IPS DF 6.9 (cell line): ENCODE data around the gene RNF222.

Experiments
- DNase-seq: peaks from one replicate; pipeline ENCODE4 v3.0.0-alpha.2; 2013; ENCODE audit warnings: low read depth, low spot score
- H3K27ac ChIP-seq: one replicate; pipeline ENCODE4 v1.5.1; 2013; ENCODE audit warnings: low read length, control low read depth
- H3K27me3 ChIP-seq: 2 replicates; pipeline ENCODE4 v1.6.1; 2013; ENCODE audit warnings: mild to moderate bottlenecking, low read length; ENCODE audit not compliant: control insufficient read depth, insufficient read depth
- H3K36me3 ChIP-seq: 2 replicates; pipeline ENCODE4 v1.6.1; 2013; ENCODE audit warnings: low read length; ENCODE audit not compliant: control insufficient read depth, insufficient read depth
- H3K4me1 ChIP-seq: 2 replicates; pipeline ENCODE4 v1.6.1; 2013; ENCODE audit warnings: low read length; ENCODE audit not compliant: control insufficient read depth, insufficient read depth
- H3K4me3 ChIP-seq: 2 replicates; pipeline ENCODE4 v1.5.1; 2013; ENCODE audit warnings: mild to moderate bottlenecking, low read length
- H3K9me3 ChIP-seq: 2 replicates; pipeline ENCODE4 v1.6.1; 2013; ENCODE audit warnings: low read length, inconsistent platforms; ENCODE audit not compliant: control insufficient read depth, insufficient read depth
- WGBS: extraction: QIAGEN DNeasy Blood & Tissue Kit; methylation state at CpG from one replicate; pipeline ENCODE4 v1.1.7; 2013; ENCODE audit warnings: mixed read lengths, missing lambda C conversion rate; ENCODE audit not compliant: insufficient read length, insufficient coverage; 5-methylcytosine and 5-hydroxymethylcytosine counted together

RNF222 gene

GRCh38 chr17:8413328-8413727 is 15.7 kb upstream of the RNF222 start:
- Histone ChIP-seq H3K4me1 (peaks cover under 1% of the 10 kb centered on the region; the same call in 1 of the 2 replicates), H3K27me3 (no peaks in the 10 kb centered on the region), H3K4me3 (no peak overlapping the region), H3K36me3 (no peaks in the 10 kb centered on the region), H3K9me3 (no peaks in the 10 kb centered on the region), H3K27ac (no peak overlapping the region)
- no peak for DNase-seq
- no CpG with 5 or more reads among the region's 4 CpGs for WGBS

GRCh38 chr17:8412089-8412488 is 14.5 kb upstream of the RNF222 start:
- Histone ChIP-seq H3K9me3 (no peaks in the 10 kb centered on the region), H3K27me3 (no peaks in the 10 kb centered on the region), H3K36me3 (no peaks in the 10 kb centered on the region), H3K27ac (no peak overlapping the region), H3K4me1 (peaks cover 2% of the 10 kb centered on the region; the same call in 1 of the 2 replicates), H3K4me3 (no peak overlapping the region)
- WGBS: no CpG with 5 or more reads among the region's 5 CpGs
- no peak for DNase-seq

- peaks cover 2% of the 10 kb centered on the region; the same call in 1 of the 2 replicates for H3K4me1 ChIP-seq
- no peaks in the 10 kb centered on the region for H3K36me3 ChIP-seq
- H3K9me3 ChIP-seq: no peaks in the 10 kb centered on the region
- H3K27me3 ChIP-seq: no peaks in the 10 kb centered on the region
- H3K4me3 ChIP-seq: no peak overlapping the region
- no CpG with 5 or more reads among the region's 1 CpG for WGBS
- H3K27ac ChIP-seq: no peak overlapping the region
- no peak for DNase-seq
These were observed 13.2 kb upstream of the RNF222 start for GRCh38 chr17:8410883-8411238.

- no peaks in the 10 kb centered on the region for H3K36me3 ChIP-seq
- H3K27me3 ChIP-seq: no peaks in the 10 kb centered on the region
- WGBS: no CpG with 5 or more reads among the region's 19 CpGs
- H3K4me1 ChIP-seq: peaks cover 2% of the 10 kb centered on the region; the same call in 1 of the 2 replicates
- no peaks in the 10 kb centered on the region for H3K9me3 ChIP-seq
- no peak overlapping the region for H3K27ac ChIP-seq
- no peak overlapping the region for H3K4me3 ChIP-seq
- peak; percentile 92 for DNase-seq
These were observed 12.6 kb upstream of the RNF222 start for GRCh38 chr17:8409966-8410882.

GRCh38 chr17:8408371-8408770 is 10.7 kb upstream of the RNF222 start:
- H3K27me3 ChIP-seq: no peaks in the 10 kb centered on the region
- H3K36me3 ChIP-seq: no peaks in the 10 kb centered on the region
- no peak overlapping the region for H3K4me3 ChIP-seq
- H3K4me1 ChIP-seq: peaks cover 2% of the 10 kb centered on the region; the same call in 1 of the 2 replicates
- WGBS: no CpG with 5 or more reads among the region's 14 CpGs
- no peak for DNase-seq
- no peaks in the 10 kb centered on the region for H3K9me3 ChIP-seq
- H3K27ac ChIP-seq: no peak overlapping the region

DNA sequence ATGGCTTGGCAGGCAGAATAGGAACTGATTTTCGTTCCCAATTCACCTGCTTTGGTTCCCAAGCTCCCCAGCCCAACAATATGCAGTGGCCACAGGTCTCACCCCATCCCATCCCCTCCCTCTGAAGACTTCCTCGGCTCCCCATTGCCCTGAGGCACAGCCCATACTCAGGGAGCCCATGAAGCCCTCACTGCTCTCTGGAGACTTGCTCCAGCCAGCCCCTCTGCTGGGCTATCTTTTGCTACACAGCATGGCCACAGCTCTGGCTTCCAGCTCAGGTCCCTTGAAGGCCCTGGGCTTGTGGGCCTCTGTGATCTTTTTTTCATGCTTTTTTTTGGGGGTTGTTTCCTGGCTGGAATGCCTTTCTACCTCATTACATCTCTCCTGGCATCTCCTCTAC is 8.5 kb upstream of the RNF222 start:
- no peak for DNase-seq
- peaks cover 2% of the 10 kb centered on the region; the same call in 1 of the 2 replicates for H3K4me1 ChIP-seq
- WGBS: no CpG with 5 or more reads among the region's 2 CpGs
- H3K27me3 ChIP-seq: no peaks in the 10 kb centered on the region
- H3K27ac ChIP-seq: no peak overlapping the region
- no peak overlapping the region for H3K4me3 ChIP-seq
- H3K9me3 ChIP-seq: no peaks in the 10 kb centered on the region
- no peaks in the 10 kb centered on the region for H3K36me3 ChIP-seq

- no peak overlapping the region for H3K27ac ChIP-seq
These were observed 7.9 kb upstream of the RNF222 start for GRCh38 chr17:8405499-8406016.

DNA sequence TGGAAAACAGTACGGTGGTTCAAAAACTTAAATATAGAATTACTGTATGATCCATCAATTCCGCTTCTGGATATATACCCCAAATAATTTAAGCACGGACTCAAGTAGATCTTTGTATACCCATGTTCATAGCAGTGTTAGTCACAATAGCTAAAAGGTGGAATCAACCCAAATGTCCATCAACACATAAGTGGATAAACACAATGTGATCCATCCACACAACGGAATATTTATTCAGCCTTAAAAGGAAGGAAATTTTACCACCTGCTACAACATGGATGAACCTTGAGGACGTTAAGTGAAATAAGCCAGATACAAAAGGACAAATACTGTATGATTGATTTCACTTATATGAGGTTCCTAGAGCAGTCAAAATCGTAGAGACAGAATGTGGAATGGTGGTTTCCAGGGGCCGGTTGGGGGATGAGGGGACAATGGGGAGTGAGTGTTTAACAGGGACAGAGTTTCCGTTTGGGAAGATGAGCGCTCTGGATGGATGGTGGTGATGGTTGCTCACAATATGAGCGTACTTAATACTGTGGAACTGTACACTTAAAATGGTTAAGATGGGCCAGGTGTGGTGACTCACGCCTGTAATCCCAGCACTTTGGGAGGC is 5.4 kb upstream of the RNF222 start:
- Histone ChIP-seq H3K9me3 (no peaks in the 10 kb centered on the region), H3K27ac (no peak overlapping the region), H3K27me3 (no peaks in the 10 kb centered on the region), H3K36me3 (no peaks in the 10 kb centered on the region), H3K4me1 (no peaks in the 10 kb centered on the region), H3K4me3 (no peak overlapping the region)
- no CpG with 5 or more reads among the region's 11 CpGs for WGBS
- DNase-seq: no peak

More at GRCh38 chr17:8405499-8406016, 7.9 kb upstream of the RNF222 start:
- H3K4me1 ChIP-seq: peaks cover 2% of the 10 kb centered on the region; the same call in 1 of the 2 replicates
- no peak for DNase-seq
- no peaks in the 10 kb centered on the region for H3K27me3 ChIP-seq
- no peaks in the 10 kb centered on the region for H3K9me3 ChIP-seq
- H3K36me3 ChIP-seq: no peaks in the 10 kb centered on the region
- no peak overlapping the region for H3K4me3 ChIP-seq
- WGBS: no CpG with 5 or more reads among the region's 11 CpGs

DNA sequence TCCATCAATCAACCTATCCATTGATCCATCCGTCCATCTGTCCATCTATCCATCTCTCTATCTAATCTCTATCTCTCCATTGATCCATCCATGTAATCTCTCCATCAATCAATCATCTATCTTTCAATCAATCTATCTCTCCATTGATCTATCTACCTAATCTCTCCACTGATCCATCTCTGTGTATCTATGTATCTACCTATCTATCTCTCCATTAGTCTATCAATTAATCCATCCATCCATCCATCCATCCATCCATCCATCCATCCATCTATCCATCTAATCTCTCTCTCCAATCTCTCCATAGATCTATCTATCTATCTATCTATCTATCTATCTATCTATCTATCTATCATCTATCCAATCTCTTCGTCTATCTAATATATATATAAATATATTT is 3.5 kb upstream of the RNF222 start:
- no peaks in the 10 kb centered on the region for H3K27me3 ChIP-seq
- 99% methylated on average over 2 of the region's 2 CpGs for WGBS

DNA sequence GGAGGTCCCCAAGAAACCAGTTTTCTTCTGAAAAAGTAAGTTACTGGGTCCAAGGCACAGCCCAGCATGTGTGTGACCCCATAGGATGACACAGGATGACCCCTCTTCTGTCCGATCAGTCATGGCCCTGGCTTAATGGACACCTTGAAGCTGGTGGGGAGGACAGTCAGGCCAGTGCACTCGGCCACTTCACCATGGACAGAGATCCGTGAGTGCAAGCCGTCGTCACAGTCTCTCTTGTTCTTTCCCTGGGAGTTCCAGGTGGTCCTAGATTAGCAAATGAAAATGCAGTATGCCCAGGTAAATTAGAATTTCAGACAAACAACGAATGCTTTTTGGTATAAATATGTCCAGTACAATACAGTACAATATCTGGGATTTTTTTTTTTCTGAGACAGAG is 1.4 kb upstream of the RNF222 start:
- no CpG with 5 or more reads among the region's 6 CpGs for WGBS
- no peak for DNase-seq
- H3K27me3 ChIP-seq: no peaks in the 10 kb centered on the region
- H3K4me1 ChIP-seq: no peaks in the 10 kb centered on the region
- no peaks in the 10 kb centered on the region for H3K9me3 ChIP-seq
- H3K4me3 ChIP-seq: no peak overlapping the region
- no peak overlapping the region for H3K27ac ChIP-seq
- no peaks in the 10 kb centered on the region for H3K36me3 ChIP-seq

More for the DNA sequence above, 3.5 kb upstream of the RNF222 start:
- Histone ChIP-seq H3K27ac (no peak overlapping the region), H3K36me3 (no peaks in the 10 kb centered on the region), H3K9me3 (no peaks in the 10 kb centered on the region), H3K4me3 (no peak overlapping the region), H3K4me1 (no peaks in the 10 kb centered on the region)
- no peak for DNase-seq
